ENCODE measurements around the gene DICER1.

Gene DICER1

DNA sequence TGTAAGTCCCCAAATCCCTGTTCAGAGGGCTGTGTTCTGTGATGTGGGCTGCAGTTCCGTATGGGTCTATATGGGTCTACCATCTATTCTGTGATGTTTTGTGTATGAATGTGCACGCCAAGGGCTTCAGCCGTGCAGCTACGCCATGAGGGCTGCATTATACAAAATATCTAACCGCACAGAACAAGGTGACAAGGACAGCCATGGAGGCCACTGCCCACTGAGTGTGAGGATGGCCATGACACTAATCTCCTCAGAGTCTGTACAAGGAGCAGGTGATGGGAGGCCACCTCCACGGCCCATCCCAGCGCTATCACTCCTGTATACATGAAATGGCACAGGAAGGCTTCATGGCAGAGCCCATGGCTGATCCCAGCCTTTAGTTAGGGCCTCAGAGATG, 102.0 kb downstream of the DICER1 start:
- TF ChIP-seq CTCF (IDR thresholded peaks at IDR 0.05), result no peak
- no peak for TF ChIP-seq ZFX (IDR thresholded peaks at IDR 0.05; ENCODE audit: borderline replicate concordance)
- no peak overlapping the region for H3K27ac ChIP-seq

- H3K27ac ChIP-seq, result no peak overlapping the region
- TF ChIP-seq ZFX (IDR thresholded peaks at IDR 0.05; ENCODE audit: borderline replicate concordance) (no peak), CTCF (IDR thresholded peaks at IDR 0.05) (no peak)
These were observed 102.7 kb downstream of the DICER1 start for GRCh38 chr14:95054346-95055280.

DNA sequence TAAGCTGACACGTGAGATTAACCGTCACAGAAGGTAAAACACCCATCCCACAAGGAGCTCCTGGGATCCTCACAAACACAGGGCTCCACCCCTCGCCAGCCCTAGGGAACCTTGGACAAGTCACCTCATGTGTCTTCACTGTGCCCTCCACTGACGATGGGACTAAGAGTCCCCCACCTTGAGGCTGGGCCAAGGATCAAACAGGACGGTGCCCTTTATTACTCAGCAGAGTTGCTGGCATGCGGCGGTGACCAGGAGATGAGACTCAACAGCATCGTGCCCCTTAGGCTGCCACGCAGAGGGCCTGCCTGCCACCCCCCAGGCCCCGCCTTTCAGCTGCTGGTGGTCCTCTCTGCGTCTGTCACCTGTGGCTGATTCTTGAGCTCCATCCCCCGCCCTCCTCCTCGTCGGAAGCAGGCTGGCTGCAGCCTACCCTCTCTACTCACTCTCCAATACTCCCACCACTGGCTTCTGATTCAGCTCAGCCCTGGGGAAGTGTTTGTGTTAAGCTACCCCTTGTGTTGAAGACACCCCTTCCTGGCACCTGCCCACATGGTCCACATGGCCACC, 105.2 kb downstream of the DICER1 start:
- H3K27ac ChIP-seq, result no peak overlapping the region
- TF ChIP-seq CTCF (IDR thresholded peaks at IDR 0.05) (no peak), ZFX (IDR thresholded peaks at IDR 0.05; ENCODE audit: borderline replicate concordance) (no peak)

GRCh38 chr14:95049952-95050351, 107.4 kb downstream of the DICER1 start:
- H3K27ac ChIP-seq, result no peak overlapping the region
- TF ChIP-seq CTCF (IDR thresholded peaks at IDR 0.05), result no peak
- no peak for TF ChIP-seq ZFX (IDR thresholded peaks at IDR 0.05; ENCODE audit: borderline replicate concordance)

GRCh38 chr14:95048771-95049312, 108.5 kb downstream of the DICER1 start:
- H3K27ac ChIP-seq, result no peak overlapping the region
- no peak for TF ChIP-seq ZFX (IDR thresholded peaks at IDR 0.05; ENCODE audit: borderline replicate concordance)
- TF ChIP-seq CTCF (IDR thresholded peaks at IDR 0.05), result no peak

DNA sequence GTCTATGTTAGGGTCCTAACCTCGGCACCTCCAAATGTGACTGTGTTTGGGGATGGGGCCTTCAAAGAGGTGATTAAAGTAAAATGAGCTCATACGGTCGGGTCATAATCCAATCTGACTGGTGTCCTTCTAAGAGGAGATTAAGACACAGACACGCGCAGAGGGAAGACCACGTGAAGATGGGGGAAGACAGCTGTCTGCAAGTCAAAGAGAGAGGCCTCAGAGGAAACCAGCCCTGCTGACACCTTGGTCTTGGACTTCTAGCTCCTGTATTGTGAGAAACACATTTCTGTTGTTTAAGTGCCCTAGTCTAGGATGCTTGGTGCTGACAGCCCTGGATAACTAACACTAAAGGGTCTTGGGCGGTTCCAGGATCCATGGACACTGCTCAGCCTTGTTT, 109.6 kb downstream of the DICER1 start:
- no peak overlapping the region for H3K27ac ChIP-seq
- TF ChIP-seq ZFX (IDR thresholded peaks at IDR 0.05; ENCODE audit: borderline replicate concordance) (no peak), CTCF (IDR thresholded peaks at IDR 0.05) (no peak)
